Measurements from ENCODE around the gene ELOVL6. TPM values are rescaled to one million over a fixed set of nuclear protein-coding genes. Genes with fewer than 3 reads are reported as not detected.

ELOVL6 gene
- total RNA-seq, 1 experiment from 2014 or later = 2.2 TPM

GRCh38 chr4:110196871-110197528, 1.4 kb downstream of the ELOVL6 start:
- H3K27ac ChIP-seq (ENCODE audit: low read length) = peak overlapping the region; percentile 32; the same call in 1 of the 2 replicates
- intact Hi-C loops (cut with micrococcal nuclease) = loop anchor here (5.0 kb wide), 5 partner anchors 35 to 320 kb away; no protein-coding TSS in a partner anchor

GRCh38 chr4:110196206-110196870, 2.1 kb downstream of the ELOVL6 start:
- H3K9ac ChIP-seq (ENCODE audit: low read length) = peak overlapping the region; percentile 79
- peak overlapping the region; percentile 85 for H3K4me2 ChIP-seq (ENCODE audit: low read length)
- no peaks in the 10 kb centered on the region for H3K27me3 ChIP-seq (ENCODE audit: low read length)
- H3K9me2 ChIP-seq (replicated peaks; ENCODE audit: low read length) = no peaks in the 10 kb centered on the region
- BruUV-seq (replicated peaks) = no TSS peak
- no peaks in the 10 kb centered on the region for H4K20me1 ChIP-seq (ENCODE audit: low read length)
- ChIA-PET POLR2A (ENCODE audit: unreplicated experiment) (interaction anchor here (0.6 kb wide), 1 partner anchor 109 kb away, joined by 4 read pairs; no protein-coding TSS in a partner anchor), CTCF (interaction anchor here (0.9 kb wide), 1 partner anchor 147 kb away, joined by 3 read pairs; no protein-coding TSS in a partner anchor)
- TF ChIP-seq CTCF (conservative IDR thresholded peaks at IDR 0.05; ENCODE audit: low read depth, low read length) (no peak), EZH2 (IDR thresholded peaks at IDR 0.05; ENCODE audit: low read length, unreplicated experiment) (no peak), EZH2phosphoT487 (IDR thresholded peaks at IDR 0.05; ENCODE audit: borderline replicate concordance, low read length) (no peak)
- H3K36me3 ChIP-seq (ENCODE audit: low read depth, low read length) = no peaks in the 10 kb centered on the region
- peaks cover 17% of the 10 kb centered on the region for H3K79me2 ChIP-seq (ENCODE audit: low read length)
- peaks cover 5% of the 10 kb centered on the region; the same call in 1 of the 2 replicates for H3K4me1 ChIP-seq (ENCODE audit: insufficient read depth, low read length)
- no peaks in the 10 kb centered on the region for H3F3A ChIP-seq (ENCODE audit: low read length, unreplicated experiment)
- H3K9me3 ChIP-seq (ENCODE audit: low read length) = no peaks in the 10 kb centered on the region
- peak overlapping the region; percentile 82 for H3K4me3 ChIP-seq (ENCODE audit: low read length)
- ATAC-seq (peak; percentile 53), DNase-seq (peak; percentile 30)
- peak overlapping the region; percentile 32 for H3K27ac ChIP-seq (ENCODE audit: low read length)
- H2AFZ ChIP-seq (ENCODE audit: low read length) = peak overlapping the region; percentile 99
- intact Hi-C loops (cut with micrococcal nuclease) = loop anchor here (5.0 kb wide), 5 partner anchors 34 to 321 kb away; no protein-coding TSS in a partner anchor

More at GRCh38 chr4:110196871-110197528, 1.4 kb downstream of the ELOVL6 start:
- ATAC-seq (peak; percentile 34), DNase-seq (peak; percentile 10)
- no peaks in the 10 kb centered on the region for H3K27me3 ChIP-seq (ENCODE audit: low read length)
- no peaks in the 10 kb centered on the region for H3K36me3 ChIP-seq (ENCODE audit: low read depth, low read length)
- TF ChIP-seq CTCF (conservative IDR thresholded peaks at IDR 0.05; ENCODE audit: low read depth, low read length) = no peak
- no peak for TF ChIP-seq EZH2 (IDR thresholded peaks at IDR 0.05; ENCODE audit: low read length, unreplicated experiment)
- no peak for TF ChIP-seq EZH2phosphoT487 (IDR thresholded peaks at IDR 0.05; ENCODE audit: borderline replicate concordance, low read length)
- peaks cover 5% of the 10 kb centered on the region; the same call in 1 of the 2 replicates for H3K4me1 ChIP-seq (ENCODE audit: insufficient read depth, low read length)
- H3K4me3 ChIP-seq (ENCODE audit: low read length) = peak overlapping the region; percentile 82
- H3K4me2 ChIP-seq (ENCODE audit: low read length) = peak overlapping the region; percentile 85
- no peaks in the 10 kb centered on the region for H3K9me3 ChIP-seq (ENCODE audit: low read length)
- no peaks in the 10 kb centered on the region for H3K9me2 ChIP-seq (replicated peaks; ENCODE audit: low read length)
- peak overlapping the region; percentile 79 for H3K9ac ChIP-seq (ENCODE audit: low read length)
- peaks cover 17% of the 10 kb centered on the region for H3K79me2 ChIP-seq (ENCODE audit: low read length)
- no peaks in the 10 kb centered on the region for H4K20me1 ChIP-seq (ENCODE audit: low read length)
- H2AFZ ChIP-seq (ENCODE audit: low read length) = peak overlapping the region; percentile 99
- BruUV-seq (replicated peaks) = no TSS peak
- POLR2A ChIA-PET (ENCODE audit: unreplicated experiment) = no interaction called here
- CTCF ChIA-PET = interaction anchor here (0.9 kb wide), 1 partner anchor 148 kb away, joined by 3 read pairs; no protein-coding TSS in a partner anchor
- H3F3A ChIP-seq (ENCODE audit: low read length, unreplicated experiment) = no peaks in the 10 kb centered on the region
